Stimulated activated CD8-positive, alpha-beta memory T cell treated with anti-CD3 and anti-CD28 coated beads, Interleukin-12 subunit alpha, Interleukin-12 subunit beta, amount 100 ng/mL, for 4 hours (primary cell): ENCODE data around the gene XPO5.

Experiments used
- DNase-seq: peaks from one replicate; pipeline ENCODE4 v3.0.0-alpha.2; 2020; ENCODE audit warnings: low read depth

The XPO5 gene

DNA sequence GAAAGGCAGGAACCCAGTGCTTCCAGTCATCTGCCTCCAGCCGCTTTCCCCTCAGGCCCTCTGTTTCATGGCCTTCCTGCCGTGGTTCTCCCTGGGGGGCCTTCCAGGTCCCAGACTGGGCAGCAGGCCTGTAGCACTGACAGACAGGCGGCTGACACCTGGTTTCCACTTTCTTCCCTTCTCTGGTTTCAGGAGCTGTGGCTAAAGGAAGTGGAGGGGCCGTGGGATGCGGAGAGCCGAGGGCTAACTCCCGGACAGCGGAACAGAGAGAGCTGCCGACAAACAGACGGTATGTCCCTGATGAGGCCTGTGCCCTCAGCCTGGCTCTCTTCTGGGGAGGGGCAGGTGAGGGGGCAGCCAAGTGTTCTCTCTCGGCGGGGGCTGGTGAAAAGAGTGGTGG is 78.1 kb downstream of the XPO5 start:
- DNase-seq, result no peak

DNA sequence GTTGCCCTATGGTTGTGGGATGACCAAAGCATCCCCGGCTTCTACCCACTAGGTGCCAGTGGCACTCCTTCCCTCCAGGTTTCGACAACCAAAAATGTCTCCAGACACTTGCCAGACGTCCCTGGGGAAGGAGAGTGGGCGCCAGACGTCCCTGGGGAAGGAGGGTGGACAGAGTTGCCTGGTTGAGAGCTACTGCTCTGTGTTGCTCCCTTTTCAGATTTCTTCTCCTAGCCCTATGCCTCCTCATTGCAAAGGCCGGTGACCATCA is 78.8 kb downstream of the XPO5 start:
- DNase-seq, result no peak

DNA sequence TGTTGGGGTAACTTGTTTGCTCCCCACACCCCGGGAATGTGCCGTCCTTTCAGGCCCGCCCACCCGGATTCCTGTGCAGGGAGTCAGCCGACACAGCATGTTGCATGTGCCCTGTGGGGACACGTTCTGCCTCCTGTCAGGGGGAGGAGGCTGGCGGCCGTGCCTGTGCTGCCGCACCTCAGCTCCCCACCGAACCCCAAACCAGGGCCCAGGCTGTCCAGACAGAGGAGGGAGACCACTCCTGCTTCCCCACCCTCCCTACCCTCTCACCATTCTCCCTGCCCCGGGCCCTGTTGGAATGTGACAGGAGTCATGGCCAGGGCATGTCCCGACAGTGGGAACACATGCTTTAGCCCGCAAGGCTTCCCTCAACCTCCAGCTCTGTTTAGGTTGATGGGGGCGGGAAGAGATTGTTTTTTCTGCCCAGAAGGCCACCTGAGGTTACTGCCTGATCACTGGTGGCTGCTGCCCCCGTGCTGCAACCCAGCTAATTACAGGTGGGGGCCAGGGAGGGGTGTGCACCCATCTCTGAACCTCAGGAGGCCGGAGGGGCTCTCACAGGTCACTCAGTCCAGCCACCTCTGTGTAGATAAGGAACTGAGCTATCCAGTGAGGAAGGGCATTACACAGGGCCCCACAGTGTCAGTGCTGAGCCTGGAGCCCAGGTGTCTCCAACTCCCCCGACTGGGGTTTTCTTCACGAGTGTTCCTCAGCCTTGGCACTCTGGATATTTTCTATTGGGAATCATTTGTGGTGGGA is 79.3 kb downstream of the XPO5 start:
- no peak for DNase-seq

DNA sequence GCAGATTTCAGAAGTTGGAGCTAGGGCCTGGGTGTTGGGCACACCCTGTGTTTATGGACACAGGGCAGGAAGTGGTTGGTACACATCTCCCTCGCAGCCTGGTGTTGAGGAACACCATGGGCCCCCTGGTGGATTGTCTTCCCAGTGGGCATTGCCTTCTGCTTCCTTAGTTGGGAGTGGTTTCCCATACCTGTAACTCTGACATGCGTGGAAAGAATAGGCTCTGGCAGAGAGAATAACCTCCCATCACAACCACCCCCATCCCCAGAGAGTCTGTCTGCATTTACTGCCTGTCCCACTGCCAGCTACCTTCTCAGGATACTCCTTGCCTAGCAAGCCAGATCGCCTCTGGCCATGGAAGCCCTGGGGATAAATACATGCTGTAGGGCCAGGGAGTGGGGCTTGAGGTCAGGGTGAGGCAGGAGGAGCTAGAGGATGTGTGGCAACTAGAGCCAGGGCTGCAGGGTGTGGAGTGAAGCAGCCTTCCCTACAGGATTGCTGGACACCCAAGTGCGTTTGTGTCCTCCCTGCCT is 80.4 kb downstream of the XPO5 start:
- DNase-seq, result no peak

DNA sequence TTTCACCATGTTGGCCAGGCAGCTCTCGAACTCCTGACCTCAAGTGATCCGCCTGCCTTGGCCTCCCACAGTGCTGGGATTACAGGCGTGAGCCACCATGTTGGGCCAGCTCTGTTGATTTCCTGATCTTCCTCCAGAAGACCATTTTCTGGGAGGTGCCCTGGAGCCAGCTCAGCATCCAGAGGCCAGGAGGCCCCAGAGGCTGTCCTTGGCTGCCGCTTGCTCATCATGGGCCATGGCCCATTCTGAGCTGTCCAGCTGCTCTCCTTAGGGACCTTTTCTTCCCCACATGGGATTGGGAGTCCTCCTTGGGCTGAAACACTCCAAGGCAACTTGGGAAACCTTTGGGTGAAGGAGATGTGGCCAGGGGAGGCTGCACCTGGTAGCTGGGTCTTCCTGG is 81.1 kb downstream of the XPO5 start:
- DNase-seq, result no peak

DNA sequence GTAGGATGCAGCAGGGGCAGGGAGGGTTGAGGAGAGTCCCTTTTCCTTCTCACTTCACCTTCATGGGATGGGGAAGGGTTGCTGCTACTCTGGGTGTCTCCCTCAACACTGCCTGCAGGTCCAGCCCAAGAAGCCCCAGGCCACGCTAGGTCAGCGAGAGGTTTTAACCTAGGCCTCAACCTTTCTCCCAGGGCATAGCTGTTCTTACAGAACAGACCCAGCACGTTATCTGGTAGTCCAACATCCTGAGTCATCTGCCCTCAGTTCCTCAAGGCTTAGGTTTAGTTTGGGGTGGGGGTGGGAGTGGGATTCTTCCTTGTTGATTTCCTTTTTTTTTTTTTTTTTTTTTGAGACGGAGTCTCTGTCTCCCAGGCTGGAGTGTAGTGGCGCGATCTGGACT is 81.5 kb downstream of the XPO5 start:
- no peak for DNase-seq

DNA sequence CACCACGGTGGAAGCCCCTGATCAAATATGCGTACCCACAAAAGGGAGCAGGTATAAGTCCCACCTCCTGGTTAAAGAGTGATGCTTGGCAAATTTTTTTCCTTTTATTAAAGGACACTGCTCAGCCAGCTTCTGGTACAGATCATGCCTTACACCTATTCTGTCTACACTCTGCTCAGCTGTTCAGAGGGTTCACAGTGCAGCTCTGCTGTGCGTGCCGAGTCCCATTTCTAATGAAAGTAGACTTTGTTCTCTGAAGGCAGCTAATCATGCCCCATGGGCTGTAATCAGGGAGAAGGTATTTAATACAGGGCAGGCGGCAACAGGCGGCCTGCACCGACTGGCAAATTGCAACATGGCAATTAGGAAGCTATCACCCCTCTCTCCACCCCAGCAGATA is 82.0 kb downstream of the XPO5 start:
- DNase-seq, result no peak

DNA sequence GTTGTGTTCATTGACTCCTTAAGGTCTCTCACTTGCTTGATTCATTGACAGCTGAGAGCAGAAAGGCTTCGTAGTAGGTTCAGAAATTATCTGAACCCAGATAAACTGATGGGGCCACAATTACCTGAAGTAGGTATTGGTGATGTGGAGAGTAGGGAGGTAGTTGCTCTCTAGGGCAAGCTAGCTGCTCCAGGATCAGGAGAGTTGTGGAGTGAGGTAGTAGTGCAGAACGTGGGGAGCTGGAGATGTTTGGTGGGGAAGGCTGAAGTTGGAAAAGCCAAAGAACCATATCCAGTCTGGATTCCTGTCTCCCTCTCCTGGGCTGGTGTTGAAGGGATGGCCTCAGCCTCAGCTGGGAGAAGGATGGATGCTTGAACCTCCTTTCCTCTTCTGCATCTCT is 82.6 kb downstream of the XPO5 start:
- DNase-seq, result no peak

DNA sequence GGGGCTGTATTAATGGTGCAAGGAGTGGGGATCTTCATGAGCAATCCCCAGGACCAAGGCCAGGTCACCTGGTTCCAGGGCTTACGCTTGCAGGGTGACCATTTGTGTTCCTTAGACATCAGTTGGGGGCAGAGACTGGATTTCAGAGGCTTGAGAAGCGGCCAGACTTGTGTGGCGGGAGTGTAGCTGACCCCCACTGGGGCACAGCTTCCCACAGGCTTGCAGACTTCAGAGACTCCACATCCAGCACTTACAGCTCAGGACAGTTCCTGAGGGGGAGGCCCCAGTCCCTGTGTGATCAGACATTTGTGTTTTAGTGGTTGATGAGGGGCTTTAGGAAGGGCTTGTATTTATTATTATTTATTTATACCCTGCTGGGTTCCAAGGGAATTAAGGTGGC is 83.2 kb downstream of the XPO5 start:
- no peak for DNase-seq

DNA sequence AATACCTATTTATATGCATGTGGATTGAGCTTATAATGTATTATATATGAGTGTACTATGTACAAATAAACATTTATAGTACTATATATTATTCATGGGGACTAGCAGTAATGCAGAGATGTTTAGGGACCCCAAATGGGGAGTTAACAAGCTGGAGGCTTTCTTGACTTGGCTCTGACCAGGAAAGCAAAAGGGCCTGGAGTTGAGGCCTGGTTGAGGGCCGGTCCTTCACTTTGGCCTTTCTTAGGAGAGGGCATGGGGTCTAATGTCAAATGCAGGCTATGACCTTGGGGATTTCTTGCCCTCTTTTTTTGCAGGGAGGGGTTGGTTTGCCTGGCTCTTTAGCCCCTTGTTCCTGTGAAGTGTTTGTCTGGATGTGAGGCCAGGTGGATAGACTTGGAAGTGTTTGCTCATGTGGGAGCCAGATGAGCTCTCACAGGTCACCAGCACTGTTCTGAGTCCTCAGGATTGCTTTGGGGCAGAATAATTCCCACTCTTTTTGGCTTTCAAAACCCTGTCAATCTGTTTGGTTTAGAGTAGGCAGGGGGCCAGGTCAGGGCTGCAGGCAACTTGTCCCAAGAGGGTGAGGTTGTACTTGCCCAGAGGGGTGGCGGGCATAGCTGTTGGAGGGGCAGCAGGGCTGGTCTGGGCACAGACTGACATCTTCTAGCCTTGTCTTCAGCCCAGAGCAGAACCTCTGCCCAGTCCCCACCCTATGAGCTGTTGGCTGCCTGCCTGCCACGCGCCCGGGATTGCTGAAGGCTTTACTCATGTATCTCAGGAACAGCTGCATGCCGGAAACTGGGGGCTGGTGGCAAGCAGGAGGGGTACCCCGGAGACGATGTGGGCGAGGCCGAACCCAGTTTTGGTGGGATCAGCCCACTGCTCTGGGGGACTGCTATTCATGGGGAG is 83.8 kb downstream of the XPO5 start:
- DNase-seq, result no peak

DNA sequence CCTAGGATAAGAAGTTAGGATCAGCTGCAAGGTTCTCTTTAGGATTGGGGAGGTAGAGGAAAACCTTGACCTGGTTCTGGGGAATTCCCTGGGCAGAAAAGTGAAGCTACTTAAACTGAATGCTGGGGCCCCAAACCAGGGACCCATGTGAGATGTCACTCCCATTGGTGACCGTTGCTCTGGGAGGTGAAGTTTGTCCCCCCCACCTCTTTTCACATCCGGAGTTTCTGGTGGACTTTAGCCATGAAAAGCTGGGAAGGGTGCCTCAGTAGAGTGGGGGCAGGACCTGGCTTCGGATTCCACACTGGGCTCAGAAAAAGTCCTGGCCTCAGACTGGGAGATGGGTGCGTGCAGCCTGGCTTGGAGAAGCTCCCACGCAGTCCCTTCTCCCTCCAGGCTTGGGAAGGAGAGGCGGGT is 85.3 kb downstream of the XPO5 start:
- no peak for DNase-seq

DNA sequence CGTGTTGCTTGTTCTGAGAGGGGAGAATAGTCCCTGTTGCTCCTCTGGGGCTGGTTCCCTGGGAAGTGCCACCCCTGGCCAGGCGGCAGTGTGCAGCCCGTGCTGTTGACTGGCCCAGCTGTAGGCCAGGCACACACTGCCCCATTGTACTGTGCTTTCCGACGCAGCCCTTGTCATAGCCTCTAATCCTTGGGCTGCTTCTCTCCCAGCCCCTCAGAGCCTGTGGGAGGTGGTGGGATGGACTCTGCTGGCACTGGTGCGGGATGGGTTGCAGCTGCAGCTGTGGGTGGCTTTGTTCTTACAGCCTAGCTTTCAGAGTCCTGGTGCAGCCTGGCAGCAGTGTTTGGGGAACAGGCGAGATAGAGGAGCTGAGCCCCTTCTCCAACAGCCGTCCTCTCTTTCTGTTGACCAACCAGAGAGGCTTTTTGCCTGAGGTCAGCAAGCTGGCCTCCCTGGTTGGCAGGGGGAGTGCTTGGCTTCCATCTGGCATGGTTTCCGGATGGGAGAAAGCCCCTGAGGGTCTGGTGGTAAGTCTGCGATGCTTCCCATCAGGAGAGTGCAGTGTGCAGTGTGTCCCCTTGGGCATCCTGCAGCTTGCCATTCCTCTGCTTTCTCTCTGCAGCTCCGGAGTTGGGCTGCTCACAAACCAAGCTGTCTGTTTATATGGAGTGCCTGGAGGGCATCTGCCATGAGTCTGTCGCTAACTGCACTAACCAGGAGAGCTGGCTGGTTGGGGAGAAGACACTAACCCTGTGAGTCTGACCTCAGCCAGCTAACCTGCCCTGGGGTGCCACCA is 86.4 kb downstream of the XPO5 start:
- DNase-seq, result no peak

DNA sequence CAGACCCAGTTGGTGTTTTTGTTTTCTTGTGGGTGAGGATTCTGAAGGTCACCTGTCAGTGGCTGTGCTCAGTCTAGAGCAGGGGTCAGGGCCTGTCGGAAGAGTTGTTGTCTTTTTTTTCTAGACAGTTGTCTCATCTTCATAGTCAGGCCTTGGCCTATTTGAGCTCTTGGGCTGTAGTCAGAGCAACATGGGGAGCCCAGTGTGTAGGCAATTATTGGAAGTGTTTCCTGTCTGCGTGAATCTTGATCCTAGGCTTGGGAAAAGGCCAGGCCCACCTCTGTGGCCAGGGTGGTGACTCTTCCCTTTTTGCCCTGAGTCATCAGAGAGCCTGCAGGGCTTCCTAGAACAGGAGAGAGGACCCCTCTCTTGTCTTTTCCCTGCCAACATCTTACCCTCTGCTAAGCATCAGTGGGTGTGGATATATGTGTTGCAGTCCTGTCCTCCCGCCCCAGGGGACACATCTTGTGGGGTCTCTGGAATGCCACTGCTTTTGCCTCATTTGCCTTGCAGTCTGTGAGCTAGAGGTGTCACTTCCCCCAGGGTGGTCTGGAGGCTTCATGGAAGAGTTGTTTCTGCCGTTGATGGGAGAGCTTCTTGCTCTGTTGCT is 87.1 kb downstream of the XPO5 start:
- no peak for DNase-seq

DNA sequence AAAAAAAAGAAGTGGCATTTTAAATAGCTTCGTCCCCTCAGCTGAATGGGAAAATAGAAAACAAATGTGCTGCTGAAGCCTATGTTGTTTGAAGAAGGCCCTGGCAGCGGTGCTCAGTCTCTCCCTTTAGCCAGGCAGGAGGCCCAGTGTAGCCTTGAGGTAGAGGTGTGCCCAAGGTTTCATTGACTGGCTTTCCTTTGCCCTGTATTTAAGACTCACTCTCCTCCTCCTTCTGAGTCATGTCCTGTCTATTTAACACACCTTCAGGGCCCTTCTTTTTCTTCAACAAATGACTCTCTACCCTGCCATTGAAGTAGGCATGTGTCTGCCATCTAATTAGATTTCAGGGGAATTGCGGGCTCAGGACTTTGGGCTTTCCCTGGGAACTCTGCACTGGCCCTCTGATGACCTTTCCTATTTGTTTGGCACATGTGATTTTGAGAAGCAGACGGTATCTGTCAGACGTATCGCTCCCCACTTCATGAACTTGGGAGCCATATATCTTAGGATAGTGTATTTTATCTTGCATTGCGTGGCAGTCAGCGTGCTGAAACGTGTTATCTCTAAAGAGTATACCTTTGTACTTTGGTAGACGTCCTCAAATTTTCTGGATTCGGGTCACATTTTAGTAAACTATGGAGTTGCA is 94.1 kb downstream of the XPO5 start:
- DNase-seq, result no peak

DNA sequence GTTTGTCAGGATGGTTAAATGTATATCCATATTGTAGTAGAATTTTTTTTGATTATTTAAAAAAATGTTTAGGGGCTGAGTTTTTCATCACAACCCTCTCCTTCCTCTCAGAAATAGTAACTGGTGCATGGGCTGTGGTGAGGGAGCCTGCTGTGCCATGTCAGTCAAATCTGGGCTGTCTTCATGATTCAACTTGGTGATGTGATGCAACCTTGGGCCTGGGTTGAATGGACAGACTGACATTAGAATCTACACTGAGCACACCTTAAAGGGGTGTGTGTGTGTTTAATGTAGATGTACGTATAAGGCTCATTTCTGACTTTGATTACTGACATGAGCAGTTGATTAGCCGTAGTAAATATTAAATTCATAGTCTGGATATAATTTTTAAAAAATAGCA is 94.8 kb downstream of the XPO5 start:
- no peak for DNase-seq

DNA sequence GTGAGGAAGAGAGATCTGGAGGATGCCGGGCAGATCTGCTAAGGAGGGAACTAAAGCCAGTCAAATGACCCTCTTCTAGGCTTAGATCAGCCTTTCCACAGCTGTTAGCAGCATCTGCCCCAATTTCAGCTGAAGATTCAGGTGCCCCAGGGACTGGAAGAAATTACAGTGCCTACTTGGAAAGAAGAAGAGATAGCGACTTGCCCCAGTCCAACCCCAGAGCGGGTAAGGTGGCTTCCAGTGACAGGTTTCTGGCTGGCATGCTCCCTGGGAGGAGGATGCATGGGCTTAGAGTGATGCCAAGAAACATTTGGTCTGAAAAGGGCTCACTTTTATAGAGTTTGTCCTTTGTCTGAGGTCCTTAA is 97.8 kb downstream of the XPO5 start:
- DNase-seq, result no peak

DNA sequence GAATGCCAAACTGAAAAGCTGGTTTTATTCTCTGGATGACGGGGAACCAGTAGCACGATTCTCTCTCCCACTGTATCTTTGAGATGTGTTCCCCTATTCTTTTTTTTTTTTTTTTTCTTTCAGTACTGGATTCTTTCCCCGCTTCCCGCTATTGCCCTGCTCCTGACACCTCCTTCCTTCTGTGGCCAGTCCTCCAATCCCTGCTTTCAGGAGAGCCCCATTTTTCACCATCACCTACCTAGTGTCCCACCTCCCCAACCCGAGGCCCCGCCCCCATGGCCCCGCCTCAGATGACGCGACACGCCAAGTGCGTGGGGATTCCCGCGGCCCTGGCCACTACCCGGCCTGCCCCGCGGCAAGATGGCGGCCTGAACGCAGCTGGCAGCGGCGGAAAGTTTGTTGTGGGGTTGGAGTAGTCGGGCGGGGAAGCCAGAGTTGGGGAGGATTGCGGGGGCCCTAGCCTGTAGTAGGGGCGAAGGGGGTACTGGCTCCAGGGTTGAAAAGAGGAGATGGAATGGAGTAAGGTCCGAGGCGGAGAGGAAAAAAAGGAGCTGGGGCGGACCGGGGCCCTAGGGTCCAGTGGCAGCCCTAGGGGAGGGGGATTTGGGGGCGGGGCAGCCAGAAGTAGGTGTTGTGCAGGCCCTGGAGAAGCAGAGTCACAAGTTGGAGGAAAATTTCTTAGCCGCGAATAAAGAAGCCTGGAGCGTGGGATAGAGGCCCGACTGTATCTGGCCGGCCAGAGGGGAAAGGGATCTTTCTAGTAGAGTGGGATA is 98.4 kb downstream of the XPO5 start, which contains the start of gene TJAP1:
TJAP1 (plus strand) TSS at position 336 of the 773 bp plus-strand sequence. CDS start 21,432 bp downstream, outside the sequence.
- DNase-seq, result peak; percentile 93

DNA sequence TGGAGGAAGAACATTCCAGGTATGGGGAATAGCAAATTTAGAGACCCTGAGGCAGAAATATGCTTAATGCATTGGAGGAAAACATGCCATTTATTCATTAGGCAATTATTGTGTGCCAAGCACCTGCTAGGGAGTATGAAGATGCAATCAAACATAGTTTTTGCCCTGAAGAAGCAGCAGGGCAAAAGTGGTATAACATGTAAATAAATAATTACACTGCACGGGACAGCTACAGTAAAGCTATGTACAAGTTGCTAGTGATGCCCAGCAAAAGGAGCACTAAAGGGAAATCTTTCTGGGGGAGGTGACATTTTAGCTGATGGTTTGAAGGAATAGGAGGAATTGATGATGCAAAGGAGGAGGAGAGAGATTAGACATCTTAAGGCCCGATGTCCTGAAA is 99.1 kb downstream of the XPO5 start:
- no peak for DNase-seq

DNA sequence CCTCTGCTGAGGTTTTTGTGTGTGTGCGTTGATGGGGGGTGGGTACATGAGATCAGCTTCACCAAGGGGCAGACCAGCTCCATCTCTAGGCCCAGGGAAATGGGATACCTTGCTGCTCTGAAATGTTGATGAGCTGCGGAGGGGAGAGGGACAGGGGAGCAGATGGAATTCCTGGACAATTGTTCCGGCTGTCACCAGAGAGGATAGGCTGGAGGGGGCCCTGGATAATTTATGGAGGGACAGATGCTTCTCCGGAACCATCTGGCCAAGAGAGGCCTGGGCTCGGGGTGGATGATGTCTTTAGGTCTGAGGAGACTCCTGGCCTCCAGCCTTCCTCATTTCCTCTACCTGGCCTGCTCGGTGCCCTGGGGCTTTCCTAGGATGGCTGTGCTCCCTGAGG is 100.3 kb downstream of the XPO5 start:
- no peak for DNase-seq

DNA sequence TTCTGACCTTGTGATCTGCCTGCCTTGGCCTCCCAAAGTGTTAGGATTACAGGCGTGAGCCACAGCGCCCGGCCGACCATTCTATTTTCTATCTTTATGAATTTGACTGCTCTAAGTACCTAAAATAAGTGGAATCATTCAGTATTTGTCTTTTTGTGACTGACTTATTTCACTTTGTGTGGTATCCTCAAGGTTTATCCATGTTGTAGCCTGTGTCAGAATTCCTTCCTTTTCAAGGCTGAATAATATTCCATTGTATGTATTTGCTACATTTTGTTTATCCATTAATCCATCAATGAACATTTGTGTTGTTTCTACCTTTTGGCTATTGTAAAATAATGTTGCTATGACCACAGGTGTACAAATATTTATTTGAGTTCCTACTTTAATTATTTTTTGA is 103.3 kb downstream of the XPO5 start:
- no peak for DNase-seq
